PC-3 (cell line): Measurements from ENCODE around the gene GABRG3. TPM values are rescaled to one million over a fixed set of nuclear protein-coding genes. Genes with fewer than 3 reads are reported as not detected.

Source experiments
- ATAC-seq: fragments of 200-7000 bp; cut with Tn5 transposase; 2 replicates; pipeline ENCODE4 v1.9.1; 2020; ENCODE audit warnings: mild to moderate bottlenecking, moderate library complexity
- BruUV-seq: library from RNA; stranded (reverse); fragments of 400-500 nt; replicated peaks from 2 replicates; lab custom pipeline; 2021; lab: Mats Ljungman, UMichigan
- CTCF ChIA-PET: fragments of 300-600 bp; sonication (Branson Sonifier 250); formaldehyde crosslinking; loops from one replicate; lab custom pipeline; 2022; ENCODE audit warnings: antibody characterized with exemption; lab: Charles Lee
- POLR2A ChIA-PET: fragments of 300-600 bp; sonication (Branson Sonifier 250); formaldehyde crosslinking; loops from one replicate; lab custom pipeline; 2022; ENCODE audit warnings: antibody characterized with exemption; ENCODE audit not compliant: unreplicated experiment; lab: Charles Lee
- DNase-seq: peaks from one replicate; pipeline ENCODE4 v3.0.0-alpha.2; 2015
- H2AFZ ChIP-seq: fragments of 300-600 bp; sonication (generic); 2 replicates; pipeline ENCODE4 v1.6.0; 2016; ENCODE audit warnings: antibody characterized with exemption, low read length
- H3F3A ChIP-seq: fragments of 300-600 bp; sonication (generic); one replicate; pipeline ENCODE4 v1.6.0; 2017; ENCODE audit warnings: antibody characterized with exemption, low read length, control low read depth, mild to moderate bottlenecking; ENCODE audit not compliant: unreplicated experiment
- H3K27ac ChIP-seq: fragments of 300-600 bp; sonication (generic); 2 replicates; pipeline ENCODE4 v1.5.1; 2016; ENCODE audit warnings: mild to moderate bottlenecking, low read length
- H3K27me3 ChIP-seq: fragments of 300-600 bp; sonication (generic); 2 replicates; pipeline ENCODE4 v1.6.1; 2016; ENCODE audit warnings: low read length, mixed read lengths
- H3K36me3 ChIP-seq: fragments of 300-600 bp; sonication (generic); 2 replicates; pipeline ENCODE4 v1.6.1; 2016; ENCODE audit warnings: low read depth, mixed run types, low read length, mixed read lengths
- H3K4me1 ChIP-seq: fragments of 300-600 bp; sonication (generic); 2 replicates; pipeline ENCODE4 v1.5.1; 2016; ENCODE audit warnings: low read length; ENCODE audit not compliant: insufficient read depth
- H3K4me2 ChIP-seq: fragments of 300-600 bp; sonication (generic); 2 replicates; pipeline ENCODE4 v1.6.0; 2016; ENCODE audit warnings: low read length
- H3K4me3 ChIP-seq: fragments of 300-600 bp; sonication (generic); 2 replicates; pipeline ENCODE4 v1.5.1; 2016; ENCODE audit warnings: mild to moderate bottlenecking, low read length, mixed read lengths
- H3K79me2 ChIP-seq: fragments of 300-600 bp; sonication (generic); 2 replicates; pipeline ENCODE4 v1.6.1; 2017; ENCODE audit warnings: low read length, mixed read lengths
- H3K9ac ChIP-seq: fragments of 300-600 bp; sonication (generic); 2 replicates; pipeline ENCODE4 v1.6.0; 2016; ENCODE audit warnings: mild to moderate bottlenecking, low read length
- H3K9me2 ChIP-seq: fragments of 300-600 bp; sonication (generic); replicated peaks from 2 replicates; pipeline ENCODE4 v1.6.1; 2016; ENCODE audit warnings: mixed run types, low read length, mixed read lengths
- H3K9me3 ChIP-seq: fragments of 300-600 bp; sonication (generic); 2 replicates; pipeline ENCODE4 v1.6.1; 2016; ENCODE audit warnings: low read length, mixed read lengths
- H4K20me1 ChIP-seq: fragments of 300-600 bp; sonication (generic); 2 replicates; pipeline ENCODE4 v1.6.1; 2016; ENCODE audit warnings: low read length, mixed read lengths
- EZH2 ChIP-seq: fragments of 300-600 bp; sonication (generic); IDR thresholded peaks from one replicate; pipeline ENCODE4 v1.6.1; 2017; ENCODE audit warnings: antibody characterized with exemption, mild to moderate bottlenecking, low read length; ENCODE audit not compliant: unreplicated experiment
- EZH2phosphoT487 ChIP-seq: fragments of 300-600 bp; sonication (generic); IDR thresholded peaks from 2 replicates; pipeline ENCODE4 v1.6.1; 2018; ENCODE audit warnings: mild to moderate bottlenecking, antibody characterized with exemption, low read length, borderline replicate concordance
- intact Hi-C: fragments of 100-400 bp; cut with micrococcal nuclease; formaldehyde crosslinking; loops from 2 replicates; pipeline ENCODE4 v1.9.0; 2023
- total RNA-seq: library from RNA; depleted of rRNA; stranded (reverse); fragments of >200 nt; gene quantifications from 2 replicates; pipeline ENCODE4 v1.2.3, GENCODE V29; 2014
- TF ChIP-seq, protein P1 (sequence below): fragments of 300-600 bp; sonication (generic); conservative IDR thresholded peaks from 2 replicates; pipeline ENCODE4 v1.5.1; 2017; ENCODE audit warnings: antibody characterized with exemption, low read depth, mild to moderate bottlenecking, low read length

Gene GABRG3
- total RNA-seq, 1 experiment from 2014 or later, result 0.11 TPM

DNA sequence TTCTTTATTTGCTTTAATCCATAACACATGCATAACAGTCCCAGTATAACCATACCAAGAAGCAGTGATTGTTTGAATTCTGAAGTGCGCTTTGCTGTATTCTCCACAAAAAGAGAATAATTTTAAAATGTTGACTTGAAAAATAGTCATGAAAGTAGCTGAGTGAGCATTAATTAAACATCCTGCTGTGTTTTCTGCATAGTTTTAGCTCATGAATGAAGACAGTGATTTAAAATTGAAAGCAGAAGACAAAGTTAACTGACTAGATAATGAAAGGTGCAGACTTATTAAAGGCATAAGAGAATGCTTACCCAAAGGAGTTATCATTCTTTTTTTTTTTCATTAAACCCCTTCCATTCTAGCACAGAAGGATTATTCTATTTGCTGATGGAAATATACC, 143.5 kb downstream of the GABRG3 start:
- no peak overlapping the region for H3K27ac ChIP-seq
- no peak overlapping the region for H3K4me2 ChIP-seq
- TF ChIP-seq, protein P1, sequence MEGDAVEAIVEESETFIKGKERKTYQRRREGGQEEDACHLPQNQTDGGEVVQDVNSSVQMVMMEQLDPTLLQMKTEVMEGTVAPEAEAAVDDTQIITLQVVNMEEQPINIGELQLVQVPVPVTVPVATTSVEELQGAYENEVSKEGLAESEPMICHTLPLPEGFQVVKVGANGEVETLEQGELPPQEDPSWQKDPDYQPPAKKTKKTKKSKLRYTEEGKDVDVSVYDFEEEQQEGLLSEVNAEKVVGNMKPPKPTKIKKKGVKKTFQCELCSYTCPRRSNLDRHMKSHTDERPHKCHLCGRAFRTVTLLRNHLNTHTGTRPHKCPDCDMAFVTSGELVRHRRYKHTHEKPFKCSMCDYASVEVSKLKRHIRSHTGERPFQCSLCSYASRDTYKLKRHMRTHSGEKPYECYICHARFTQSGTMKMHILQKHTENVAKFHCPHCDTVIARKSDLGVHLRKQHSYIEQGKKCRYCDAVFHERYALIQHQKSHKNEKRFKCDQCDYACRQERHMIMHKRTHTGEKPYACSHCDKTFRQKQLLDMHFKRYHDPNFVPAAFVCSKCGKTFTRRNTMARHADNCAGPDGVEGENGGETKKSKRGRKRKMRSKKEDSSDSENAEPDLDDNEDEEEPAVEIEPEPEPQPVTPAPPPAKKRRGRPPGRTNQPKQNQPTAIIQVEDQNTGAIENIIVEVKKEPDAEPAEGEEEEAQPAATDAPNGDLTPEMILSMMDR, result no peak
- TF ChIP-seq EZH2 (no peak), EZH2phosphoT487 (no peak)
- intact Hi-C loops, result no loop called here
- DNase-seq, result no peak
- no peaks in the 10 kb centered on the region for H3F3A ChIP-seq
- no peaks in the 10 kb centered on the region for H4K20me1 ChIP-seq
- no peaks in the 10 kb centered on the region for H3K9me2 ChIP-seq
- POLR2A ChIA-PET, result no interaction called here
- no TSS peak for BruUV-seq
- no peak overlapping the region for H3K9ac ChIP-seq
- no peaks in the 10 kb centered on the region for H3K4me1 ChIP-seq
- no peaks in the 10 kb centered on the region for H3K36me3 ChIP-seq
- H2AFZ ChIP-seq, result no peak overlapping the region
- CTCF ChIA-PET, result no interaction called here
- H3K79me2 ChIP-seq, result no peaks in the 10 kb centered on the region
- ATAC-seq, result no peak
- H3K27me3 ChIP-seq, result no peaks in the 10 kb centered on the region
- no peak overlapping the region for H3K4me3 ChIP-seq
- H3K9me3 ChIP-seq, result 0 out of 2 replicates have a peak, but pooled peaks cover 19% of the 10 kb centered on the region

DNA sequence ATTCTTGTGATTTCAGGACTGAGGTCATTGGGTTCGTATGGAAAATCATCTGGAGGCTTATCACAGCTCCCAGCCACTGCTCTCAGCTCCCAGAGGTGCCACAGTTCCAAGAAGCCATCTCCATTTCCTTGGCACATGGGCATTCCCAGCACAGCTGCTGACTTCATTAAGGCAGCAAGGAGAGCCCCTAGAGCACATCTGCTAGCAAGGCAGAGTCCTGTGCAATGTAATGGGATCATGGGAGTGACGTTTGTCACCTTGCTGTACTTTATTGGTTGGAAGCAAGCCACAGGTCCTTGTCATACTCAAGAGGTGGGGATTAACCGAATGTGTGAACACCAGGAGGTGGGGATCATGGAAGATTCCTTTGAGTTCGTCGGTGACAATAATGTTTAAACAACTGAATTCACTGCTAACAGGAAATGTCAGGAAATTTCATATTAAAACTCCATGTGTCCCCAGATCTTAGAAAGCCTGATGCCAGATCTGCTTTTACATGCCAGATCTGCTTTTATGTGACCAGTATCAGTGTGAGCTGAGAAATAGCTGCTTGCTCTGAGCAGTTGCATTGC, 148.8 kb downstream of the GABRG3 start:
- Histone ChIP-seq H3K4me1 (no peaks in the 10 kb centered on the region), H3K9me3 (0 out of 2 replicates have a peak, but pooled peaks cover 19% of the 10 kb centered on the region), H3K79me2 (no peaks in the 10 kb centered on the region), H3K36me3 (no peaks in the 10 kb centered on the region), H3K27me3 (no peaks in the 10 kb centered on the region), H3K27ac (no peak overlapping the region), H2AFZ (no peak overlapping the region), H3K9ac (no peak overlapping the region), H3K4me2 (no peak overlapping the region), H4K20me1 (no peaks in the 10 kb centered on the region), H3F3A (no peaks in the 10 kb centered on the region), H3K4me3 (no peak overlapping the region), H3K9me2 (no peaks in the 10 kb centered on the region)
- intact Hi-C loops, result no loop called here
- TF ChIP-seq EZH2 (no peak), EZH2phosphoT487 (no peak)
- TF ChIP-seq, protein P1, result no peak
- ChIA-PET CTCF (no interaction called here), POLR2A (no interaction called here)
- no peak for ATAC-seq
- DNase-seq, result no peak
- no TSS peak for BruUV-seq

DNA sequence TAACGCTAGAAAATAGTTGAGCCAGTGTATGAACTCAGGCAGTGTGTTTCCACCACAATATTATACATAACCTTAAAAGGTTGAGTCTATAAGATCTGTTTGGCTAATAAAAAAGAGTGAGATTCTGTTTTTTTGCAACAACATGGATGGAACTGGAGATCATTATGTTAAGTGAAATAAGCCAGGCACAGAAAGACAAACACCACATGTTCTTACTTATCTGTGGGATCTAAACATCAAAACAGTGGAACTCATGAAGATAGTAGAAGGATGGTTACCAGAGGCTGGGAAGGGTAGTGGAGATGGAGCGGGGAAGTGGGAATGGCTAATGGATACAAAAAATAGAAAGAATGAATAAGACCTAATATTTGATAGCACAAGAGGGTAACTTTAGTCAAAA, 150.7 kb downstream of the GABRG3 start:
- H3K4me2 ChIP-seq, result no peak overlapping the region
- ChIA-PET CTCF (no interaction called here), POLR2A (no interaction called here)
- no TSS peak for BruUV-seq
- H3F3A ChIP-seq, result no peaks in the 10 kb centered on the region
- no peak overlapping the region for H3K9ac ChIP-seq
- no peaks in the 10 kb centered on the region for H3K27me3 ChIP-seq
- H3K79me2 ChIP-seq, result no peaks in the 10 kb centered on the region
- no peaks in the 10 kb centered on the region for H3K9me2 ChIP-seq
- no peak for ATAC-seq
- no peak overlapping the region for H2AFZ ChIP-seq
- no peak overlapping the region for H3K27ac ChIP-seq
- no peaks in the 10 kb centered on the region for H3K36me3 ChIP-seq
- intact Hi-C loops, result no loop called here
- 0 out of 2 replicates have a peak, but pooled peaks cover 10% of the 10 kb centered on the region for H3K9me3 ChIP-seq
- DNase-seq, result no peak
- no peaks in the 10 kb centered on the region for H3K4me1 ChIP-seq
- no peak overlapping the region for H3K4me3 ChIP-seq
- TF ChIP-seq, protein P1, result no peak
- no peak for TF ChIP-seq EZH2phosphoT487
- no peak for TF ChIP-seq EZH2
- H4K20me1 ChIP-seq, result no peaks in the 10 kb centered on the region
